ENCODE results near the gene ARPP19. TPM values are rescaled to one million over a fixed set of nuclear protein-coding genes. Genes with fewer than 3 reads are reported as not detected.

The ARPP19 gene
- total RNA-seq, 1 experiment from 2014 or later: 184 TPM

GRCh38 chr15:52521682-52522081, 47.1 kb downstream of the ARPP19 start:
- Histone ChIP-seq H3K9me3 (no peaks in the 10 kb centered on the region), H3K4me3 (ENCODE audit: low read depth, low read length) (no peak overlapping the region), H3K27me3 (replicated peaks; ENCODE audit: control insufficient read depth, insufficient read depth, low read length) (no peaks in the 10 kb centered on the region), H3K4me1 (no peaks in the 10 kb centered on the region), H3K36me3 (ENCODE audit: control insufficient read depth, insufficient read depth, low read length) (no peaks in the 10 kb centered on the region)
- DNase-seq: no peak
- H3K4me3 Mint-ChIP-seq (ENCODE audit: unreplicated experiment): no peak overlapping the region
- H3K36me3 Mint-ChIP-seq (ENCODE audit: insufficient read depth, unreplicated experiment): no peaks in the 10 kb centered on the region
- no peaks in the 10 kb centered on the region for H3K9me3 Mint-ChIP-seq (ENCODE audit: unreplicated experiment)
- TF ChIP-seq, protein P1, sequence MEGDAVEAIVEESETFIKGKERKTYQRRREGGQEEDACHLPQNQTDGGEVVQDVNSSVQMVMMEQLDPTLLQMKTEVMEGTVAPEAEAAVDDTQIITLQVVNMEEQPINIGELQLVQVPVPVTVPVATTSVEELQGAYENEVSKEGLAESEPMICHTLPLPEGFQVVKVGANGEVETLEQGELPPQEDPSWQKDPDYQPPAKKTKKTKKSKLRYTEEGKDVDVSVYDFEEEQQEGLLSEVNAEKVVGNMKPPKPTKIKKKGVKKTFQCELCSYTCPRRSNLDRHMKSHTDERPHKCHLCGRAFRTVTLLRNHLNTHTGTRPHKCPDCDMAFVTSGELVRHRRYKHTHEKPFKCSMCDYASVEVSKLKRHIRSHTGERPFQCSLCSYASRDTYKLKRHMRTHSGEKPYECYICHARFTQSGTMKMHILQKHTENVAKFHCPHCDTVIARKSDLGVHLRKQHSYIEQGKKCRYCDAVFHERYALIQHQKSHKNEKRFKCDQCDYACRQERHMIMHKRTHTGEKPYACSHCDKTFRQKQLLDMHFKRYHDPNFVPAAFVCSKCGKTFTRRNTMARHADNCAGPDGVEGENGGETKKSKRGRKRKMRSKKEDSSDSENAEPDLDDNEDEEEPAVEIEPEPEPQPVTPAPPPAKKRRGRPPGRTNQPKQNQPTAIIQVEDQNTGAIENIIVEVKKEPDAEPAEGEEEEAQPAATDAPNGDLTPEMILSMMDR (IDR thresholded peaks at IDR 0.05; ENCODE audit: insufficient read depth in 1 of 2, low read depth in 1 of 2, low read length in 1 of 2, severe bottlenecking in 1 of 2, unreplicated experiment in 1 of 2): no peak
- no TSS peak for BruUV-seq (replicated peaks)
- H3K4me1 Mint-ChIP-seq (ENCODE audit: low read depth, unreplicated experiment): no peaks in the 10 kb centered on the region
- intact Hi-C loops (cut with micrococcal nuclease; ENCODE audit: unreplicated experiment): loop anchor here (10.0 kb wide), 1 partner anchor 267 kb away; no protein-coding TSS in a partner anchor
- H3K27me3 Mint-ChIP-seq (ENCODE audit: insufficient read depth, unreplicated experiment): peaks cover 6% of the 10 kb centered on the region
- ChIA-PET POLR2A (no interaction called here), CTCF (no interaction called here)
- H3K27ac Mint-ChIP-seq (ENCODE audit: unreplicated experiment): no peak overlapping the region

- TF ChIP-seq, protein P1 (IDR thresholded peaks at IDR 0.05; ENCODE audit: insufficient read depth in 1 of 2, low read depth in 1 of 2, low read length in 1 of 2, severe bottlenecking in 1 of 2, unreplicated experiment in 1 of 2): no peak
- POLR2A ChIA-PET: no interaction called here
- no peak overlapping the region for H3K4me3 Mint-ChIP-seq (ENCODE audit: unreplicated experiment)
- no peaks in the 10 kb centered on the region for H3K36me3 Mint-ChIP-seq (ENCODE audit: insufficient read depth, unreplicated experiment)
- no peaks in the 10 kb centered on the region for H3K4me1 Mint-ChIP-seq (ENCODE audit: low read depth, unreplicated experiment)
- H3K27me3 Mint-ChIP-seq (ENCODE audit: insufficient read depth, unreplicated experiment): peaks cover 4% of the 10 kb centered on the region
- no peak for DNase-seq
- intact Hi-C loops (cut with micrococcal nuclease; ENCODE audit: unreplicated experiment): loop anchor here (10.0 kb wide), 1 partner anchor 266 kb away; no protein-coding TSS in a partner anchor
- Histone ChIP-seq H3K4me3 (ENCODE audit: low read depth, low read length) (no peak overlapping the region), H3K36me3 (ENCODE audit: control insufficient read depth, insufficient read depth, low read length) (no peaks in the 10 kb centered on the region), H3K9me3 (no peaks in the 10 kb centered on the region), H3K4me1 (no peaks in the 10 kb centered on the region), H3K27me3 (replicated peaks; ENCODE audit: control insufficient read depth, insufficient read depth, low read length) (no peaks in the 10 kb centered on the region)
- no peak overlapping the region for H3K27ac Mint-ChIP-seq (ENCODE audit: unreplicated experiment)
- CTCF ChIA-PET: no interaction called here
- no peaks in the 10 kb centered on the region for H3K9me3 Mint-ChIP-seq (ENCODE audit: unreplicated experiment)
- BruUV-seq (replicated peaks): no TSS peak
Observed at GRCh38 chr15:52520421-52520820, 48.4 kb downstream of the ARPP19 start.

DNA sequence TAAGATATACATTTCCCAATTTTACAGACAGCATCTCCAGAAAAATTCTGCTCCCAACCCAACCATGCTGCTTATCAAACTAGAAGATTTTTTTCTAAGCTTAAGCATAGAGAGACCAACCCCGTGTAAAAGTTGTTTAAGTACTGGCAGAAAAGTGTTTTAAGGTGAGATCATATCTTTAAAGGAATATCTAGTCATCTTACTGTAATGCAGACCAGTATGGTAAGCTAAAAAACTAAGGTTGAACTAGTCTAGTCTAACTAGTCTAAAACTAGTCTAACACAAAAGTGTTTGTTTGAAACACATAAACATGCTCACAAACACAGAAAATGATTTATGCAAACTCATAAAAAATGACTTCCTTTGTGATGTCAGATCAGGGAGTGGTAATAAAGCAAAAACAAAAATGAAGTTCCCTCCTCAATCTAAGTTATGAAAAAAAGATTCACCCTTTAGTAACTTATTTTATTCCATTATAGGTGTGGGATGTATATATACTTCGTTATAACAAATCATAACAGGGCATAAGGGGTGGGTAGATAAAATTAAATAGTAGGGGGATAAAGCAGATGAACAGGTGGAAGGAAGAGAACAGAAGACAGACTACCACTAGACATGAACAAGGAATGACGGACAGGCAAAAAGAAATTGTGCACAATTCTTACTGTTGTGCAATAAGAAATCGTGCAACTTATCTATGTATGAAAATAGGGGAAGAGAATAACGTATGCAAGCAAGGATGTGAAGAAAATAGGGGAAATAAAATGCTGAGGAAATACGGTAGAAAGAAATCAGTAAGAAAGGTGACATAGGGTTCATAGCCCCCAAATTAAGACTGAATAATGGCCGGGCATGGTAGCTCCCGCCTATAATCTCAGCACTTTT, 50.1 kb downstream of the ARPP19 start:
- Mint-ChIP-seq H3K4me3 (ENCODE audit: unreplicated experiment) (no peak overlapping the region), H3K4me1 (ENCODE audit: low read depth, unreplicated experiment) (no peaks in the 10 kb centered on the region), H3K9me3 (ENCODE audit: unreplicated experiment) (no peaks in the 10 kb centered on the region), H3K27me3 (ENCODE audit: insufficient read depth, unreplicated experiment) (peaks cover 3% of the 10 kb centered on the region), H3K36me3 (ENCODE audit: insufficient read depth, unreplicated experiment) (no peaks in the 10 kb centered on the region), H3K27ac (ENCODE audit: unreplicated experiment) (no peak overlapping the region)
- POLR2A ChIA-PET: no interaction called here
- Histone ChIP-seq H3K27me3 (replicated peaks; ENCODE audit: control insufficient read depth, insufficient read depth, low read length) (no peaks in the 10 kb centered on the region), H3K36me3 (ENCODE audit: control insufficient read depth, insufficient read depth, low read length) (no peaks in the 10 kb centered on the region), H3K9me3 (no peaks in the 10 kb centered on the region), H3K4me3 (ENCODE audit: low read depth, low read length) (no peak overlapping the region), H3K4me1 (no peaks in the 10 kb centered on the region)
- TF ChIP-seq, protein P1 (IDR thresholded peaks at IDR 0.05; ENCODE audit: insufficient read depth in 1 of 2, low read depth in 1 of 2, low read length in 1 of 2, severe bottlenecking in 1 of 2, unreplicated experiment in 1 of 2): no peak
- BruUV-seq (replicated peaks): no TSS peak
- DNase-seq: no peak
- CTCF ChIA-PET: no interaction called here
- intact Hi-C loops (cut with micrococcal nuclease; ENCODE audit: unreplicated experiment): no loop called here

Data from Caco-2 (cell line).